OCI-LY3 (cell line): Measurements from ENCODE around the gene CCT2.
A peak's percentile ranks its signal among the peaks of the same experiment; 100 is the strongest.

Experiments
- H2AFZ ChIP-seq: fragments of 200-600, 300-600 bp; shearing (Covaris generic); 2 replicates; pipeline ENCODE4 v1.6.0; 2014; ENCODE audit warnings: antibody characterized with exemption, low read depth, low read length
- H3K27ac ChIP-seq: fragments of 200-600, 300-600 bp; sonication (generic); 2 replicates; pipeline ENCODE4 v1.5.1; 2014; ENCODE audit warnings: mild to moderate bottlenecking, low read length, moderate library complexity, mixed read lengths
- H3K27me3 ChIP-seq: fragments of 200-600, 300-600 bp; sonication (generic); 2 replicates; pipeline ENCODE4 v1.6.1; 2014; ENCODE audit warnings: low read depth, low read length, mixed read lengths
- H3K36me3 ChIP-seq: fragments of 200-600, 300-600 bp; sonication (generic); replicated peaks from 2 replicates; pipeline ENCODE3; 2014; ENCODE audit warnings: low read depth, low read length, mixed read lengths
- H3K4me1 ChIP-seq: fragments of 300-600, 200-600 bp; sonication (generic); 2 replicates; pipeline ENCODE4 v1.6.1; 2014; ENCODE audit warnings: low read length, mixed read lengths
- H3K4me2 ChIP-seq: fragments of 200-600, 300-600 bp; sonication (generic); 2 replicates; pipeline ENCODE4 v1.6.1; 2014; ENCODE audit warnings: low read length, mixed read lengths
- H3K4me3 ChIP-seq: fragments of 300-600, 200-600 bp; sonication (generic); 2 replicates; pipeline ENCODE4 v1.5.1; 2014; ENCODE audit warnings: antibody characterized with exemption, mild to moderate bottlenecking, low read length, moderate library complexity
- H3K79me2 ChIP-seq: fragments of 300-600, 200-600 bp; shearing (Covaris generic); 2 replicates; pipeline ENCODE4 v1.6.1; 2014; ENCODE audit warnings: mild to moderate bottlenecking, low read length, mixed read lengths
- H3K9ac ChIP-seq: fragments of 300-600, 200-600 bp; shearing (Covaris generic); 2 replicates; pipeline ENCODE4 v1.6.0; 2014; ENCODE audit warnings: mild to moderate bottlenecking, low read length, moderate library complexity
- H3K9me3 ChIP-seq: fragments of 200-600, 300-600 bp; shearing (Covaris generic); 2 replicates; pipeline ENCODE4 v1.6.1; 2014; ENCODE audit warnings: low read length, mixed read lengths; ENCODE audit not compliant: insufficient read depth
- H4K20me1 ChIP-seq: fragments of 200-600, 300-600 bp; sonication (generic); 2 replicates; pipeline ENCODE4 v1.6.1; 2016; ENCODE audit warnings: low read length, mixed read lengths; ENCODE audit not compliant: insufficient read depth
- CTCF ChIP-seq: fragments of 200-600, 300-600 bp; sonication (generic); IDR thresholded peaks from 2 replicates; pipeline ENCODE4 v1.5.1; 2014; ENCODE audit warnings: antibody characterized with exemption, low read length, low read depth
- EZH2phosphoT487 ChIP-seq: fragments of 200-600 bp; shearing (Covaris generic); IDR thresholded peaks from 2 replicates; pipeline ENCODE4 v1.6.1; 2018; ENCODE audit warnings: antibody characterized with exemption, mixed run types, low read depth

The CCT2 gene

GRCh38 chr12:69578283-69578682, 7.0 kb upstream of the CCT2 start:
- Histone ChIP-seq H3K4me2 (no peak overlapping the region), H3K79me2 (no peaks in the 10 kb centered on the region), H3K27ac (no peak overlapping the region), H3K4me1 (peaks cover 18% of the 10 kb centered on the region), H3K9ac (no peak overlapping the region), H3K27me3 (no peaks in the 10 kb centered on the region), H3K9me3 (no peaks in the 10 kb centered on the region), H3K36me3 (peaks cover 20% of the 10 kb centered on the region), H2AFZ (no peak overlapping the region), H4K20me1 (no peaks in the 10 kb centered on the region), H3K4me3 (no peak overlapping the region)
- TF ChIP-seq CTCF (no peak), EZH2phosphoT487 (no peak)

GRCh38 chr12:69579029-69579428, 6.2 kb upstream of the CCT2 start:
- no peak overlapping the region for H3K9ac ChIP-seq
- H3K9me3 ChIP-seq: no peaks in the 10 kb centered on the region
- H3K4me1 ChIP-seq: peaks cover 18% of the 10 kb centered on the region
- H3K79me2 ChIP-seq: no peaks in the 10 kb centered on the region
- no peak overlapping the region for H3K27ac ChIP-seq
- TF ChIP-seq EZH2phosphoT487 (no peak), CTCF (peak; percentile 35)
- no peak overlapping the region for H3K4me3 ChIP-seq
- H3K27me3 ChIP-seq: no peaks in the 10 kb centered on the region
- peaks cover 18% of the 10 kb centered on the region for H3K36me3 ChIP-seq
- H2AFZ ChIP-seq: no peak overlapping the region
- no peaks in the 10 kb centered on the region for H4K20me1 ChIP-seq
- peak overlapping the region; percentile 46 for H3K4me2 ChIP-seq

DNA sequence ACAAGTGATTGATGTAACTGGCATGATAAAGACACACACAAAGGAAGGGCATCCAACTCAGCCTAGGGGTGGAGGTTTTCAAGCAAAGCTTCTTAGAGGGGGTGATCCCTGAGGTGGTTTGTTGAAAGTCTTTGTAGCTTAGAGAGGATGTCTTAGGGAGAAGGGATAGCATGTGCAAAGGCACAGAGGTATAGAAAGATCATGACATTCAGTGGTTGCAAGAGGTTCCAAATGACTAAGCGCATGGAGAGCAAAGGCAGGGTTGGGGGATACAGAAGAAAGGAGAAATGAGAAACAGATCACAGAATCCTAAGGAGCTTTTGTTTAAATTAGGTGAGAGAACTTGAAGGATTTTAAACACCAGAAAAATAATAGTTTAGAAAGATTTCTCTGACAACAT, 5.2 kb upstream of the CCT2 start:
- H3K27ac ChIP-seq: no peak overlapping the region
- no peaks in the 10 kb centered on the region for H3K9me3 ChIP-seq
- no peaks in the 10 kb centered on the region for H3K79me2 ChIP-seq
- H3K4me1 ChIP-seq: peaks cover 18% of the 10 kb centered on the region
- H3K9ac ChIP-seq: no peak overlapping the region
- no peaks in the 10 kb centered on the region for H4K20me1 ChIP-seq
- no peaks in the 10 kb centered on the region for H3K27me3 ChIP-seq
- peaks cover 8% of the 10 kb centered on the region for H3K36me3 ChIP-seq
- no peak overlapping the region for H3K4me3 ChIP-seq
- no peak overlapping the region for H2AFZ ChIP-seq
- no peak for TF ChIP-seq CTCF
- TF ChIP-seq EZH2phosphoT487: no peak
- H3K4me2 ChIP-seq: no peak overlapping the region

DNA sequence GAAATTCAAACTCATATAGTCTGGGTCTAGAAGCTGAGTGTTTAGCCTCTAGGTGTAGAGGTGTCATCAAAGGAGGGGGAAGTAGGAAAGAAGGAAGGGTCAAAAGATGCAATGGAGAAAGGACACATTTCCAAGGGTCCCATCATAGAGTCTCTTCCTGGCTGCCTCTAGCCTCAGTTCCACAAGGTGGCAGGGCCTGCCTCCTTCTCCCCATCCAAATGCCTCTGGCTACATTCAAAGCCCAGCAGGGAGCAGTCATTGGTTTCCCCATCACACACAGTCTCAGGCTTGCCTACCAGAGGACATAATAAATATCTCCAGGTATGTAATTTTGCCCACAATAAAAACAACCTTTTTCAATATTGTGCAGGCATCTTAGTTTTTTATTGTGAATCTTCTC, 2.1 kb upstream of the CCT2 start:
- peak; percentile 20 for TF ChIP-seq CTCF
- no peak for TF ChIP-seq EZH2phosphoT487
- no peaks in the 10 kb centered on the region for H3K9me3 ChIP-seq
- no peaks in the 10 kb centered on the region for H3K27me3 ChIP-seq
- H3K4me2 ChIP-seq: no peak overlapping the region
- peaks cover 24% of the 10 kb centered on the region for H3K79me2 ChIP-seq
- H3K4me1 ChIP-seq: peaks cover 18% of the 10 kb centered on the region
- H3K9ac ChIP-seq: no peak overlapping the region
- no peak overlapping the region for H3K4me3 ChIP-seq
- no peak overlapping the region for H2AFZ ChIP-seq
- H4K20me1 ChIP-seq: peaks cover 5% of the 10 kb centered on the region
- H3K27ac ChIP-seq: no peak overlapping the region
- H3K36me3 ChIP-seq: peaks cover 18% of the 10 kb centered on the region
